Measurements from ENCODE around the gene MTERF1. TPM values are rescaled to one million over a fixed set of nuclear protein-coding genes. Genes with fewer than 3 reads are reported as not detected.

The MTERF1 gene
- polyA plus RNA-seq, 1 donor from 2014 or later = 12.4 TPM

- peaks cover 0 to 3% (median 3%) of the 10 kb centered on the region in 3 donors for H3K4me1 Mint-ChIP-seq
- H3K36me3 Mint-ChIP-seq = peaks cover 5% of the 10 kb centered on the region
Measured at GRCh38 chr7:91827169-91827568, 53.3 kb downstream of the MTERF1 start.

GRCh38 chr7:91826377-91826776 lies 54.1 kb downstream of the MTERF1 start:
- no peak overlapping the region for H3K4me3 Mint-ChIP-seq
- peaks cover 2% of the 10 kb centered on the region for H3K27me3 Mint-ChIP-seq
- H3K4me1 Mint-ChIP-seq = peaks cover 0 to 3% (median 3%) of the 10 kb centered on the region in 3 donors
- peaks cover 2 to 14% (median 6%) of the 10 kb centered on the region in 3 donors for H3K9me3 Mint-ChIP-seq
- H3K27ac Mint-ChIP-seq = no peak overlapping the region
- H3K36me3 Mint-ChIP-seq = peaks cover 5% of the 10 kb centered on the region

More at GRCh38 chr7:91827169-91827568, 53.3 kb downstream of the MTERF1 start:
- Mint-ChIP-seq H3K9me3 (peaks cover 0 to 7% (median 2%) of the 10 kb centered on the region in 3 donors), H3K27ac (no peak overlapping the region), H3K4me3 (no peak overlapping the region), H3K27me3 (peaks cover 2% of the 10 kb centered on the region)

- no peaks in the 10 kb centered on the region for H3K4me1 Mint-ChIP-seq
Measured at GRCh38 chr7:91824201-91824600, 56.3 kb downstream of the MTERF1 start.

More at GRCh38 chr7:91824201-91824600, 56.3 kb downstream of the MTERF1 start:
- Mint-ChIP-seq H3K27ac (no peak overlapping the region), H3K4me3 (no peak overlapping the region), H3K9me3 (peaks cover 5 to 22% (median 18%) of the 10 kb centered on the region in 3 donors), H3K36me3 (peaks cover 5% of the 10 kb centered on the region), H3K27me3 (no peaks in the 10 kb centered on the region)

Other genes with a start within 250 kb of the MTERF1 start
- gene AKAP9, start 60.2 kb upstream of the MTERF1 start, polyA plus RNA-seq = 36.2 TPM

Measured in IgD-negative memory B cell (primary cell).